Activated naive CD4-positive, alpha-beta T cell treated with anti-CD3 and anti-CD28 coated beads, Interleukin-2, amount 10 ng/mL, durations not matched to agents 5 hours and 36 hours (primary cell): ENCODE results near the gene CTRL. TPM values are rescaled to one million over a fixed set of nuclear protein-coding genes. Genes with fewer than 3 reads are reported as not detected.

ENCODE experiments used
- total RNA-seq, 2 experiments: library from RNA; stranded (reverse); gene quantifications; one replicate each; pipeline ENCODE4 v1.2.3, GENCODE V29; 2021

The CTRL gene
- 1 to 10 TPM; 5.5 to 6.1 TPM for total RNA-seq

DNA sequence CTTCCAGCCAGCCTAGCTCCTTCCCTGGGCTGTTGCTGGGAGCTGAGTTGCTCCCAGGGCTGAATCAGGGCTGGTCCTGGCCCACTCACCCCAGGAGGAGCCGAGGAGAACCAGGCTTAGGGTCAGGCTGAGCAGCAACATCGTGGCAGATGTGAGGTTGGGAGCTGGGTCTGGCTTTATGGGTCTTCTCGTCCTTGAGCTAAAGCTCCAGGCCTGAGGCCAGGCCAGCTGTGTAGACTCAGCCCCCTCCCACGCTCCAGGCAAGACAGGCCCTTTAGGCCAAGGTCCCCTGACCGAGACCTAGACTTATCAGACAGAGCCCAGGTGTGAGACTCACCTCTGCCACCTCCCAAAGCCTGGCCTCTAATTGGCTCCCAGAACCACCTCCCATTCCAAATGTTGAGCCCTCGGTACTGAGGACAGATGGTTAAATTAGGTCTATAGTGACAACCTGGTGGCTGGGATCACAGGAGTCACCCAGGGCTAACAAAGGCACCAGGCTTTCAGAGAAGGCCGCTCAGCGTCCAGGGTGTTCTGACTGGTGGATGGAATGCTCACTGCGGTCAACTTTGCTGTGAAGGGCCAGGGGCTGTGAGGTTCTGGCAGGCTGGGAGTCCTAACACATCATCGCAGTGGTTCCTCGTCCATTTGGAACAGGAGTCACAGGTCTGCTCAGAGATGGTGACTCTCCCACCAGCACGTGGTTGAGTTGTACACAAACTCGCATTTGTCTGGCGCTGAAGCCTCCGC lies at the start of gene CTRL:
TSS of gene CTRL (minus strand) at position 151 of the 750 bp plus-strand sequence. CDS start at position 141, 10 bp downstream.

DNA sequence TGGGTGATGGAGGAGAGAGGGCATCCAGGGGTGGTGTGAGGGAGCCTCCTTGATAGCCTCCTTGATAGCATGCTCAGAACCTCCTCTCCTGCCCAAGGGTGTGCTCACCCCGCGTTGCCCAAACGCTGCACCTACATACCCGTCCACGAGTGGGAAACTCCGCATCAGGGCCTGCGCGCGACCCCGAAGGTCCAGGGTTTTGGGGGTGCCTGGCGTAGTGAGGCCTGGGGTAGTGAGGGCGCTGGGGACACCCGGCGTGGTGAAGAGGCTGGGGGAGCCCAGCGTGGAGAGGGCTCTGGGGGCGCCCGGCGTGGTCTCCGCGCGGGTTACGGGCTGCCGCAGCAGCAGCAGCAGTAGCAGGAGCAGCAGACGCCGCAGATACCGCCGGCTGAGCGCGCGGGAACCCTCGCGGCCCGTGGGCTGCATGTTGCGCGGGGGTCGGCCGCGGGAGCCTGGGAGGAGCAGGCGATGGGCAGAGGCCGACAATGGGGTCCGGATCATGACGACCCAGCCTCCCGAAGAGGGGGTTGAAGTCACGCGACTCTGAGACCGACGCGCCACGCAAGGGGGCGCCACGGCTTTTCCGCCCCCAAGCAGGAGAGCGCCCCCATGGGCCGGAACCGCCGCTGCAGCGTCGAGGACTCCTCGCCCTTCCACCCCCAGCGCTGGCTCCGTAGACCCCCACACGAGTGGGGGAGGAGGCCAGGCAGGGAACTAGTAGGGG lies 48.5 kb upstream of the CTRL start, which contains the start of gene DPEP3:
TSS of gene DPEP3 (minus strand) at position 545 of the 724 bp plus-strand sequence. CDS start at position 426, 119 bp downstream.

DNA sequence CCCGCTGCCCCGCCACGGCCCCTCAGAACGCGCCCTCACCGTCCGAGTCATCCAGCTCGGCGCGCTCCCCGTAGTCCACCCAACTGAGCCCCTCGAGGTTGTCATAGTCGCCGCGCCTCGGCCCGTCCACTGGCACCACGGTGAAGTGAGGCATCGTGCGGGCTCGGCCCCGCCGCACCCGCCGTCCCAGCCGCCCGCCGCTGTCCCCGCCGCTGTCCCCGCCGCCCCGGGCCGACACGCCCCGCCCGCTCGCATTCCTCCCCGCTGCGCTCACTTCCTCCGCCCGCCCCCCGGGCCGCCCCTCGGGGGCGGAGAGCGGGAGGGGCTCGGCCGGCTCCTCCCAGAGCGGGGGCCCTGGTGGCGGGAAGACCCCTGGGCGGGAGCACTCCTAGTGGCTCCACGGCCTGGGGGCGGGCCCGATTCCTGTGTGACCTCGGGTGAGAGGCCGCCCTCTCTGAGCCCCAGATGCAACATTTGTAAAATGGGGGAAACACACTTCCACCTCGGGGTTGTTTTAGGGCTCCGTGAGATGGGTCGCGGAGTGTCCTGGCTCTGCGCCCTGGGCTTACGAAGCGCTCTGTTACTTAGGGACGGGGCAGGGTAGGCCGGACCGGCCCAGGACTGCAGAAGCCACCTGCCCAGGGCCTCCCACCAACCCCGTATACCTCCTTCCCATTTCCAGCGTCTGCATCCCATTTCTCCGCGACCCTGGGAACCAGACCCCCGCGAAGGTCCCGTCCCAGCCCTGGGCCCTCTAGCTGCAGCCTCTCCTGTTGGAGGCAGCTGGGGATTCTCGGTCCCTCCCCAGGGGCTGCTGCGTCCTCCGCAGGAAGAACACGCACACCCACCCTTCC lies 37.0 kb upstream of the CTRL start, which contains the start of gene SLC12A4:
TSS of gene SLC12A4 (minus strand) at position 238 of the 854 bp plus-strand sequence. CDS start at position 154, 84 bp downstream.

DNA sequence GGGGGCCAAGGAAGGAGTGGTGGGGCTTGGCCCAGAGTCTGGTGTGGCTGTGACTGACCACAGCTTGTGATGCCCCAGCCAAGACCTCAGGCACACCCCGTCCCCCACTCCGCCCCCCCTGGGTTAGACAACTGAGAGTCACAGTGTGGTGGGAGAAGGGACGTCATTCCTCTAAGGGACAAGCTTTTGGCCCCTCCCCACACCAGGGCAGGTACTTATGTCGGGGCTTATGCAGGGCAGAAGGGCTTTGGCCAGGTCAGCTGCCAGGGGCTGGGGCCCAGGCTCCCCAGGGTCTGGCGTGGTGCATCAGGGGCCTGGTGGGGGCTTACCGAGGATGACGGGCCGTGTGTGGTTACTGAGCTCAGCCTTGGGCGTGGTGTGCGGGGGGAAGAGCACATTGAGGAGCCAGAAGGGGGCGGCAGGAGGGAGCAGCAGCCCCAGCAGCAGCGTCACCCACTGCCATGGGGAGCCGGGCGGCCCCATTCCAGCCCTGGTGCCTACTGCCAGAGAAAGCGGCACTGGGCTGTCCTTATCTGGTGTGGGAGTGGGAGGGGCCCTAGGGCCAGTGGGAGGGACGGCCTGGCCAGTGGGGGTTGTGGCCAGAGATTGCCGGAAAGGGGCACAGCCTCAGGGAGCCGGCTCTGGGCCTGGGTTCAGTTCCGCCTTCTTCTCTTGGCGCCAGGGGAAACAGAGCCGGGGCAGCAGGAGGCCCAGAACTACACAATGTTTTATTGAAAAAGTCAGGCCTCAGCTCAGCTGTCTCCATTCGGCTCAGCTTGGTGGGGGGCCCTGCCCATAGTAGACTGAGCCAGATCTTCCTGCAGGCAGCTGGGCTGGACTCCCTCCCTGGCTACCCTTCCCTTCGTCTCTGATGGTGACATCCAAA lies 12.2 kb upstream of the CTRL start, which contains the start of gene LCAT:
TSS of gene LCAT (minus strand) at position 502 of the 886 bp plus-strand sequence. CDS start at position 483, 19 bp downstream.

DNA sequence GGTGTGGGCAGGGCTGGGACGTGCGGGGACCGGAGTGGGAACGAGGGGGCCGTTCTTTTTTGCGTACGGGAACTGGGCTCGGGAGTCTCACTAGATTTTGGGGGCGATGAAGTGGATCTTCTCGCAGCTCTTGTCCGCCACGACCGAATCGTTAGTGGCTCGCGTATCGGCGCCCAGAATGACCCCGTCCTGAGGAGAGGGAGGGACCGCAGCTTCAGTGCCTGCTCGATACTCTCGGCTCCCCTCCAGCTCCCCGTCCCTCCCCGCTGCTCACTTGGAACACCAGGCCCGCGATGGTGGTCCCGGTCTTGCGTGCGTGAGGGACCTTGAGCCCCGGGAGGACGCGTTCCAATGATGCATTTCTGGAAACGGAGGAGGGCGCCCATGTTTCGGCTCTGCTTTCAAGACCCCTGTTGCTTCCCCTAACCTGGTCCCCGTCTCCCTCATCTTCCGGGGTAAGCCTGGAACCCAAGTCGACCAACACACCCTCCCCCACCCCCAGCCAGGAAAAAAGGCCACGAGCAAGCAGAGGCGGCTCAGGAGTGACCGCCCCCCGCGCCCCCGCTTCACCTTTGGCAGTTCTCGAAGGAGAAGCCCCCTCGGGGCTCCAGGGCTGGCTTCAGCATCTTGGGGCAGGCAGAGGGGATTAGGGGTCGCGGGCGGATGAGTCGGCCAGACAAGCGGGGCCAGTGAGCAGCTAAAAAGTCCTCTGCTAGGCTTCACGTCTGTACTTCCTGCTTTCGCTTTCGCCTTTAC lies 4.6 kb upstream of the CTRL start, which contains the start of gene PSMB10:
TSS of gene PSMB10 (minus strand) at position 727 of the 756 bp plus-strand sequence. CDS start at position 626, 101 bp downstream.

DNA sequence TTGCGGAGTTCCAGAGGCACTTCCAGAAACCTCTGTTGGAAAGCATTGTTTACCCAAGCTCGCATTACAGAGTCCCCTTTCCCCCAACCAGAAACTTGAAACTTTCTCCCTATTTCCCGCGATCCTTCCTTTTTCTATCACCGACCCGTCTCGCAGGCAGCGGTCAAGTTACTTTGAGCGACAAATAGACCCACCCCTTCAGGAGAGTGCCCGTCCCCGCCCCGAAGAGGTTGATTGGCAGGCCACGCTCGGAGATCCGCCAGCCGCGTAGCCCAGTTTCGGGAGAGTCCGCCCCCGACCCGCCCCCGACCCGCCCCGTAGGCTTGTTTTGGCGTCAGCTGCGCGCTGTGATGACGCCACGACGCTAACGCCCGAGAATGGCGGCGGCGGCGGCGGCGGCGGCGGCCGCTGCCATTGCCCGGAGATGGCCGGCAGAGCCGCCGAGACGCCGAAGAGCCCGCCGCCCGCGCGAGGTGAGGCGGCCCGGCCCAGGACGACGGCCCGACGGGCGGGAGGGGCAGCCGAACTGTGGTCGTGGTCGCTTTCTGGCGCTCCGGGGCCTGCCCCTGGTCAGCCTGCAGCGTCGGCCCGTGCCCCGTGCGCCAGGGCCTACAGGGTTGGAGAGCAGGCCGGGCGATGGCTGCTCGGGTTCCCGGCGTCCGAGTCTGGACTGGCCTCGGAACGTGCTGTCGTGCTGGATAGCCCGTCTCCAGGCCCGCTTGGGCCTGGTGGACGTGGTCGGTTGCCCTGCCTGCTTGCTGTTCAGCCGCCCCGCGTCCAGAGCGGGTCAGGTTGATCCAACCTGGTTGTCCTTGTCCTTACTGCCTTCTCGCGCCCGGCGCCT lies 38.5 kb downstream of the CTRL start, which contains the start of gene PSKH1:
TSS of gene PSKH1 (plus strand) at position 356 of the 844 bp plus-strand sequence. CDS start 15,496 bp downstream, outside the sequence.

DNA sequence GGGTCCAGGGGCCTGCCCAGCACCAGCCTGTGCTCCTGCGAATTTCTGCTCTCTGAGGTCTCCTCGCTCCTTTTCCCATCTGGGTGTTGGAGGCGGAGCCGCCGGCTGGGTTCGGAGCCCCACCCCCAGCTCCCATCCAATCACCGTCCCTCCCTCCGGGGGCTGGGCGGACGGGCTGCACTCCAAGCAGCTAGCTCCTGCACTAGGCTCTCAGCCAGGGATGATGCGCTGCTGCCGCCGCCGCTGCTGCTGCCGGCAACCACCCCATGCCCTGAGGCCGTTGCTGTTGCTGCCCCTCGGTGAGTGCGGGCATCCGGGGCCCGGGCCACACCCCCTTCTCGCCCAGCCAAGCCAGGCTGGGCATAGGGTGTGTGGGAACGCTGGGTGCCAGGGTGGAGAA lies 47.0 kb downstream of the CTRL start, which contains the start of gene NRN1L:
TSS of gene NRN1L (plus strand) at position 202 of the 400 bp plus-strand sequence. CDS start at position 221, 19 bp downstream.

Other genes starting within 250 kb of the CTRL start
- gene GFOD2, start 212.5 kb downstream of the CTRL start, total RNA-seq, result 10 to 100 TPM; 14.3 to 14.8 TPM
- 10 to 100 TPM; 24.3 to 28.0 TPM for gene RANBP10, start 125.3 kb downstream of the CTRL start, total RNA-seq
- gene TSNAXIP1, start 125.0 kb downstream of the CTRL start, total RNA-seq, result under 1 TPM; 0.35 to 0.51 TPM
- 10 to 100 TPM; 42.1 to 42.6 TPM for gene THAP11, start 89.5 kb downstream of the CTRL start, total RNA-seq
- gene NUTF2, start 84.9 kb downstream of the CTRL start, total RNA-seq, result 100 to 1,000 TPM in 1 of 2 experiments, 10 to 100 TPM in 1; 99.1 to 101 TPM
- 10 to 100 TPM; 55.1 to 62.1 TPM for gene CENPT, start 84.2 kb downstream of the CTRL start, total RNA-seq
- 100 to 1,000 TPM in 1 of 2 experiments, 10 to 100 TPM in 1; 95.0 to 104 TPM for gene EDC4, start 58.8 kb downstream of the CTRL start, total RNA-seq
- gene NRN1L, start 47.0 kb downstream of the CTRL start, total RNA-seq, result 1 to 10 TPM; 1.3 to 2.0 TPM
- gene PSKH1, start 38.6 kb downstream of the CTRL start, total RNA-seq, result 10 to 100 TPM; 19.8 to 22.2 TPM
- 100 to 1,000 TPM; 247 to 259 TPM for gene PSMB10, start 5.0 kb upstream of the CTRL start, total RNA-seq
- gene LCAT, start 12.3 kb upstream of the CTRL start, total RNA-seq, result 10 to 100 TPM; 14.6 to 15.1 TPM
- gene SLC12A4, start 36.8 kb upstream of the CTRL start, total RNA-seq, result 10 to 100 TPM; 31.3 to 32.2 TPM
- gene DPEP3, start 48.6 kb upstream of the CTRL start, total RNA-seq, result under 1 TPM in 1 of 2 experiments, not detected in 1; 0.14 TPM
- gene DPEP2, start 67.6 kb upstream of the CTRL start, total RNA-seq, result 10 to 100 TPM; 12.0 to 12.9 TPM
- not detected for gene DPEP2NB, start 84.0 kb upstream of the CTRL start, total RNA-seq
- 10 to 100 TPM; 14.6 to 16.3 TPM for gene DDX28, start 91.4 kb upstream of the CTRL start, total RNA-seq
- 10 to 100 TPM; 18.9 to 20.8 TPM for gene DUS2, start 91.4 kb upstream of the CTRL start, total RNA-seq
- gene NFATC3, start 153.5 kb upstream of the CTRL start, total RNA-seq, result 100 to 1,000 TPM; 116 to 117 TPM